D721Med (cell line): ENCODE results near the gene GPRIN2.

Experiments
- DNase-seq: peaks from one replicate; pipeline ENCODE4 v3.0.0; 2011; ENCODE audit warnings: low spot score; ENCODE audit not compliant: insufficient read length
- FAIRE-seq: peaks from 2 replicates; lab custom pipeline; 2011; peaks lifted over from hg19 to GRCh38; lab: Jason Lieb, UNC
- CTCF ChIP-seq: IDR thresholded peaks from 2 replicates; pipeline ENCODE4 v1.5.1; 2012; ENCODE audit warnings: mild to moderate bottlenecking, control low read depth; ENCODE audit not compliant: insufficient read depth; ENCODE audit errors: missing control alignments

Gene GPRIN2

GRCh38 chr10:46544989-46545791 is 11.3 kb downstream of the GPRIN2 start:
- TF ChIP-seq CTCF: no peak
- DNase-seq (no peak), FAIRE-seq (no peak)

- no peak for TF ChIP-seq CTCF
- no peak for FAIRE-seq
- DNase-seq: no peak
These were observed 12.7 kb downstream of the GPRIN2 start for GRCh38 chr10:46543466-46544377.

GRCh38 chr10:46542567-46543465 is 13.6 kb downstream of the GPRIN2 start:
- DNase-seq: no peak
- no peak for TF ChIP-seq CTCF
- FAIRE-seq: no peak

GRCh38 chr10:46541735-46542566 is 14.5 kb downstream of the GPRIN2 start:
- TF ChIP-seq CTCF: no peak
- no peak for DNase-seq
- FAIRE-seq: no peak

GRCh38 chr10:46541017-46541661 is 15.3 kb downstream of the GPRIN2 start:
- FAIRE-seq (no peak), DNase-seq (no peak)
- no peak for TF ChIP-seq CTCF
